Measurements from ENCODE around the gene USP6NL. TPM values are rescaled to one million over a fixed set of nuclear protein-coding genes. Genes with fewer than 3 reads are reported as not detected.
A peak's percentile ranks its signal among the peaks of the same experiment; 100 is the strongest.

The USP6NL gene
- total and polyA plus RNA-seq, 8 donors = 2.2 to 10.4 (median 5.1) TPM

- H3K27ac ChIP-seq = no peak overlapping the region
- 60 to 70% methylated on average over 2 of the region's 2 CpGs for WGBS, 2 donors
- no peaks in the 10 kb centered on the region for H3K4me1 ChIP-seq
- DNase-seq (no peak), FAIRE-seq (no peak), ATAC-seq (no peak)
- TF ChIP-seq CTCF (IDR thresholded peaks at IDR 0.05) = no peak
- no peak overlapping the region for H3K4me3 ChIP-seq
- H3K9me3 ChIP-seq = no peaks in the 10 kb centered on the region
- H3K27me3 ChIP-seq = no peaks in the 10 kb centered on the region
- intact Hi-C loops (cut with DNase I) = no loop called here
- H3K36me3 ChIP-seq = no peaks in the 10 kb centered on the region
These were observed 30.2 kb downstream of the USP6NL start for GRCh38 chr10:11581213-11581612.

GRCh38 chr10:11579885-11580284, 31.6 kb downstream of the USP6NL start:
- H3K4me3 ChIP-seq = no peak overlapping the region
- H3K27ac ChIP-seq = no peak overlapping the region
- 86 to 88% methylated on average over 6 of the region's 6 CpGs for WGBS, 2 donors
- ATAC-seq (no peak), FAIRE-seq (no peak), DNase-seq (no peak)
- TF ChIP-seq CTCF (IDR thresholded peaks at IDR 0.05) = no peak
- intact Hi-C loops (cut with DNase I) = no loop called here
- no peaks in the 10 kb centered on the region for H3K36me3 ChIP-seq
- H3K4me1 ChIP-seq = no peaks in the 10 kb centered on the region
- no peaks in the 10 kb centered on the region for H3K9me3 ChIP-seq
- no peaks in the 10 kb centered on the region for H3K27me3 ChIP-seq

GRCh38 chr10:11578802-11579255, 32.6 kb downstream of the USP6NL start:
- 46 to 50% methylated on average over 2 of the region's 2 CpGs for WGBS, 2 donors
- no peak for ATAC-seq
- no peaks in the 10 kb centered on the region for H3K9me3 ChIP-seq
- H3K4me1 ChIP-seq = peaks cover 0 to 1% (median 0%) of the 10 kb centered on the region in 3 donors
- no peak for DNase-seq
- no peak for FAIRE-seq
- no peak for TF ChIP-seq CTCF (IDR thresholded peaks at IDR 0.05)
- no peak overlapping the region for H3K4me3 ChIP-seq
- no peak overlapping the region for H3K27ac ChIP-seq
- no peaks in the 10 kb centered on the region for H3K36me3 ChIP-seq
- H3K27me3 ChIP-seq = no peaks in the 10 kb centered on the region
- intact Hi-C loops (cut with DNase I) = no loop called here

GRCh38 chr10:11576092-11576809, 35.2 kb downstream of the USP6NL start:
- Histone ChIP-seq H3K36me3 (no peaks in the 10 kb centered on the region), H3K27me3 (no peaks in the 10 kb centered on the region), H3K9me3 (peaks cover 0 to 2% (median 0%) of the 10 kb centered on the region in 4 donors), H3K4me1 (peaks cover 0 to 4% (median 0%) of the 10 kb centered on the region in 3 donors), H3K4me3 (no peak overlapping the region), H3K27ac (no peak overlapping the region)
- intact Hi-C loops (cut with DNase I) = no loop called here
- ATAC-seq = no peak
- WGBS, 2 donors = 94 to 96% methylated on average over 6 of the region's 6 CpGs
- no peak for FAIRE-seq
- DNase-seq = no peak
- TF ChIP-seq CTCF (IDR thresholded peaks at IDR 0.05) = no peak

GRCh38 chr10:11573497-11573896, 38.0 kb downstream of the USP6NL start:
- no peak overlapping the region for H3K27ac ChIP-seq
- H3K4me3 ChIP-seq = no peak overlapping the region
- H3K4me1 ChIP-seq = peaks cover 0 to 4% (median 0%) of the 10 kb centered on the region in 3 donors
- 56 to 58% methylated on average over 3 of the region's 3 CpGs for WGBS, 2 donors
- no peak for TF ChIP-seq CTCF (IDR thresholded peaks at IDR 0.05)
- intact Hi-C loops (cut with DNase I) = no loop called here
- FAIRE-seq (no peak), ATAC-seq (peak in 2 of 4 donors; percentile 22 to 25), DNase-seq (no peak)
- no peaks in the 10 kb centered on the region for H3K36me3 ChIP-seq
- no peaks in the 10 kb centered on the region for H3K27me3 ChIP-seq
- peaks cover 0 to 2% (median 0%) of the 10 kb centered on the region in 4 donors for H3K9me3 ChIP-seq
